ENCODE data around the gene GPSM1.

Gene GPSM1

DNA sequence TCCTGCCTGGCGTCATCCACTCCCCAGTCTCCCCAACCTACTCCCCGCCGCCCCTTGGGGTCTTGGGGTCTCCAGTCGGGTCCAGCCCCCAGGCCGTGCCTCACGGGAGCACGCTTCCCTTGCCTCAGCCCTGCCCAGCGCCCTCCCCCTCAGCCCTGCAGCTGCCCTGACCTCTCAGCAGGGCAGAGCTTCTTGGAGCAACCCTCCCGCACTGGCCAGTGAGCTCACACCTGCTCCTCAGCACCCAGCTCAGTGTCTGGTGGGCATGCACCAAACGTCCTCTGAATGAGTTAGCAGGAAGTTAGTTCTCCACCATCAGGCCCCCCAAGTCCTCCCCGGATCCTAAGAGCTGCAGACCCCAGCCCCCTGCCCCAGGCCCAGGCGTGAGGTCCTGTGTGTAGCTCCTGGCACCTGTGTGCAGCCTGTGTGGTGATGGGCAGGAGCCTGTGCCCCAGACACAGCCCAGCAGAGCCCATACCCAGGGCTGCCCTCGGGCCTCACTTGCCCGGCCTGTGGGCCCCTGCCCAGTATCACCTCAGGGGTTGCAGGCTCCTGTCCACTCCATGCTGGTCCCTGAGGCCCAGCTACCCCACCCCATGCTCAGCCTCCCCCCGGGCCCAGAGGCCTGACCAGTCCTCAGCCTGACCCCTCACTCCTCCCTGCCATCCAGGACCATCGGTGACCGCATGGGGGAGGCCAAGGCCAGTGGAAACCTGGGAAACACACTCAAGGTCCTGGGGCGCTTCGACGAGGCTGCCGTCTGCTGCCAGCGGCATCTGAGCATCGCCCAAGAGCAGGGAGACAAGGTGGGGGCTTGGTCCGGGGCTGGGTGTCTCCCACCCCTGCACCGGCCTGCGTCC lies 8.2 kb downstream of the GPSM1 start:
- no peak for DNase-seq

DNA sequence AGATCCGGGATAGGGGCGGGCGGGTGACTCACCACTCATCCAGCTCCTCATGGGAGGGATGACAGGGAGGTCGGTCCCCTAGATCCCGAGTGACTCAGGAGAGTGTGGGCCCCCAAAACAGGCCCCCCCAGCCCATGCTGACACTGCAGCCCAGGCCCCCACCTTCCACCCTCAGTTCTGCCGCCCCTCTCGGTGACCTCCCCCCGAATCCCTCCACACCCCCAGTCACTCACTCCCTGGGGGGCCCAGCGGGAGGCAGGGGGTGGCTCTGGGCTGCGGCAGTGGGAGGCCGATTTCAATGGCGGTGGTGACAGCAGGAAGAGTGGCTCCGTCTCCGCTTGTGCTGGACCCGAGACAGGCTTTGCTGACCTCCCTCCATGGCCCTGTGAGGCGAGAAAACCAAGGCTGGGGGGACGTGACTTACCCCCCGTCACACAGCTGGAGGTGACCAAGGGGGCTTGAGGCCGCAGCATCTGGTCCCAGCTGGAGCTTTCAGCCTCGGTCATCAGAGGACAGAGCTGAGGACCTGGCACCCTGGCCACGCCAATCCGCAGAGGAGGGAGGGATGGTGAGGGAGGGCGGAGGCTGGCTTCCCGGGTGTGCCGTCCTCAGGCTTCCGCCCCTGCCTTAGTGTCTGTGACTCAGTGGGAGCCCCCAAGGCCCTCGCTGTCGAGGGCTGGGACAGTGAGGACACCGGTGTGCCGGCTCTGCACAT lies 9.0 kb downstream of the GPSM1 start:
- DNase-seq: no peak

- DNase-seq: no peak
Observed at GRCh38 chr9:136336881-136337280, 9.5 kb downstream of the GPSM1 start.

DNA sequence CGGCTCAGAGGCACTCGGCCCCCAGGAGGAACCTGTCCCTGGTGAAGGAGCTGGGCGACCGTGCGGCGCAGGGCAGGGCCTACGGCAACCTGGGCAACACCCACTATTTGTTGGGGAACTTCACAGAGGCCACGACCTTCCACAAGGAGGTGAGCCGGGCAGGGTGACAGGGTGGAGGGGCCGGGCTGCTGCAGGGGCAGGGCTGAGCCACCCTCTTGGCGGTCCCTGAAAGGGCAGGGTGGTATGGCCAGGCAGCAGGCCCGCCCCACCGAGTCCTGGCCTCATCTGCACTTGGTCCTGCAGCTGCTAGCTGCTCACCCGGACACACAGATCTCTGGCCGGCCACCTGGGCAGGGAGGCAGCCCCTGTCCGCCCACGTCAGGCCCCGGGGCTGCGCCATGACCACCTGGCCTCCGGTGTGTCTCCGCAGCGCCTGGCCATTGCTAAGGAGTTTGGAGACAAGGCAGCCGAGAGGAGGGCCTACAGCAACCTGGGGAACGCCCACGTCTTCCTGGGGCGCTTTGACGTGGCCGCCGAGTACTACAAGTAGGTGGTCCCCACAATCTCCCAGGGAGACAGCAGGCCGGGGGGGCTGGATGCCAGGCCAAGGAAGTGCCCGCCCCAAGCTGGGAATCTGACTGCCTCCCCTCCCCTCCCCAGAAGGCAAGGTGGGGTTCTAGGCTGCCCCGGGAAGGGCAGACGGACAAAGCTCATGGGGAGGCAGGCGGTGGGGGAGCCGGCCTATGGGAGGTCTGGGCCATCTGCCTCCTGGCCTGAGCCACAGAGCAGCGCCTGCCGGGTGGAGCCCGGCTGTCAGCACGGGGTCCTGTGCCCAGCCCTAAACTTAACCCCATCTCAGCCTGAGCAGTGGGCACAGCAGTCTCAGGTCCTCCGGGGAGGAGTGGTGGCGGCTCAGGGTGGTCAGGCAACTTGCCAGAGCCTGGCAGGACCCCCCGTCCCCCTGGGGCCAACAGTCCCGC lies 10.4 kb downstream of the GPSM1 start:
- DNase-seq: no peak

DNA sequence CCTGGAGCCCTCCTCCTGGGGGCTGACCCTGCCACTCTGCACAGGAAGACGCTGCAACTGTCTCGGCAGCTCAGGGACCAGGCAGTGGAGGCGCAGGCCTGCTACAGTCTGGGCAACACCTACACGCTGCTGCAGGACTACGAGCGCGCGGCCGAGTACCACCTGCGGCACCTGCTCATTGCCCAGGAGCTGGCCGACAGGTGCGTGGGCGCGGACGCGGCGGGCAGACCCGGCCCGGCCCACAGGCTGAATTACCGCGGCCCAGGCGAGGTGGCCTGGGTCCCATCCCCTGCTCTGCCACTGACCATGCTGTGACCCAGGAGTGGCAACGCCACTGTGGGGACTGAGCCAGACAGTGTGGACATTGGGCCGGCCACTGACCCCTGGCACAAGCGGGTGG lies 11.2 kb downstream of the GPSM1 start:
- no peak for DNase-seq

DNA sequence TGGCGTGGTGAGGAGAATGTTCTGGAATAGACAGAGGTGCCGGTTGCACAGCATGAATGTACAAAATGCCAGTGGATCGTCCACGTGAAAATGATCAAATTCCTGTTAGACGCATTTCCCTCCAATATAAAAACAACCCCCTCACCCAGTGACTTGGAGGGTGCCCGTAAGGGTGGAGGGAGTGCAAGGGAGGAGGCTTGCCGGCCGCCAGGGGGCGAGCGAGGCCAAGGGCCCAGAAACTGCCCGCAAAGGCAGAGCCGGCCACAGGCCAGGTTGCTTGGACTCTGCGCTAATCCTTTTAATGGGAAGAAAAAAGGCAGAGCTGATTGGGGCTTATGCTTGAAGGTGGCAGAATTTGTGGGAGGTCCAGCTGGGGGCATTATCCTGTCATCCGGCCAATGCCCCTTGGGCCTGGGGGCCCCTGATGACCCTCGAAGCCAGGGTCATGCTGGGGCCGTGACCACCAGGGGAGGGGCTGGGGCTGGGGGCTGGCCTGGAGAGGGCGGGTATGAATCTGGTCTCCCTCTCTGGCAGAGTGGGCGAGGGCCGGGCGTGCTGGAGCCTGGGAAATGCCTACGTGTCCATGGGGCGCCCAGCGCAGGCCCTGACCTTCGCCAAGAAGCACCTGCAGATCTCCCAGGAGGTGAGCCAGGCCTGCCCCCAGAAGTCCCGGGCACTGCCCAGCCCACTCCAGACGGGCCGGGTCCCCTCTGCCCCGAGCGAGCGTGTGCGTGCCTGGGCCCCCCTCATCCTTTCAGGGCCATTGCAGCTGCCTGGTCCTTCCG lies 12.0 kb downstream of the GPSM1 start:
- peak; percentile 50 to 54 for DNase-seq

- no peak for DNase-seq
Observed at GRCh38 chr9:136339958-136340310, 12.6 kb downstream of the GPSM1 start.

- DNase-seq: no peak
Observed at GRCh38 chr9:136340356-136341041, 13.2 kb downstream of the GPSM1 start.

- DNase-seq: no peak
Observed at GRCh38 chr9:136341042-136341655, 13.8 kb downstream of the GPSM1 start.

- no peak for DNase-seq
Observed at GRCh38 chr9:136341769-136342168, 14.4 kb downstream of the GPSM1 start.

- DNase-seq: peak; percentile 87
Observed at GRCh38 chr9:136342181-136343120, 15.1 kb downstream of the GPSM1 start.

GRCh38 chr9:136343121-136343883 lies 16.0 kb downstream of the GPSM1 start:
- no peak for DNase-seq

DNA sequence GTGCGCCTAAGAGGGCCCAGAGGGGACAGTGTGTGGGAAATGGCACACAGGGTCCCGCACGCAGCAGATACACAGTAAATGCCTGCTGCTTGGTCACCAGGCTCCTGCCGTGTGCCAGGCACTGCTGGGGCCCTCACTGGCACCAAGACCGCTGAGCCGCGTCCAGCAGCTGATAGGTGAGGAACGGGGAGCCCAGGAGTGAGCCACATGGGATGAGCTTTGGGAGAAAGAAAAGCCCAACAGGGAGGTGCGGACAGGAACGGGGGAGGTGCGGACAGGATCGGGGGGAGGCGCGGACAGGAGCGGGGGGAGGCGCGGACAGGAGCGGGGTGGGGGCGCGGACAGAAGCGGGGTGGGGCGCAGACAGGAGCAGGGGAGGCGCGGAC lies 16.5 kb downstream of the GPSM1 start:
- DNase-seq: no peak

DNA sequence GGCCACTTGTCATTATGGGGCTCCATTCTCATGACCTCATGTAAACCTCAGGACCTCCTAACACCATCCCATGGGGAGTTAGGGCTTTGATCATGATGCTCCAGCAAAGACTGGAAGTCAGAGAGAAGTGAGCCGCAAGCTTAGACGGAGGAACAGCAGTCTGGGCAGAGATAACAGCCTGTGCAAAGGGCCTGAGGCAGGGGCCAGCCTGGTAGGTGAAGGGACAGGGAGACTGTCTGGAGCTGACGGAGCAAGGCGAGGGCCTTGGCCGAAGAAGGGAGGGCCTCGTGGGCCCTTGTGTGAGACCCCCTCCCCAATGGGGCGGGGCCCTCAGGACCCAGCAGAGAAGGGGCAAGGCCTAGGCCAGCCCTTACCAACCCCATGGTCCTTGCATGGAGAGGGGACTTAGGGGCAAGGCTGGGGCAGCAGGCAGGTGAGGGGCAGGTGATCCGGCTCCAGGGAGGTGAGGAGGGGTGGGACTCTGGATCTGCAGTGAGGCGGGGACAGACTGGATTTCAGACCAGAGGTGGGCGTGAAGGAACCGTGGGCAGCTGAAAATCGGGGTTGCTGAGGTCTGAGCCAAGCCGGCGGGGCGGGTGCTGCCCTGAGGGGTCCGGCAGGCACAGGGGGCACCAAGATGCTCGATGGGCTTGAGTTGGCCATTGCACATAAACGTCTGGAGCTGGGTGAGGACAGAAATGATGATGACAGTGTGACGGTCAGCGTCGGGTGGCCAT lies 17.4 kb downstream of the GPSM1 start:
- DNase-seq: no peak

DNA sequence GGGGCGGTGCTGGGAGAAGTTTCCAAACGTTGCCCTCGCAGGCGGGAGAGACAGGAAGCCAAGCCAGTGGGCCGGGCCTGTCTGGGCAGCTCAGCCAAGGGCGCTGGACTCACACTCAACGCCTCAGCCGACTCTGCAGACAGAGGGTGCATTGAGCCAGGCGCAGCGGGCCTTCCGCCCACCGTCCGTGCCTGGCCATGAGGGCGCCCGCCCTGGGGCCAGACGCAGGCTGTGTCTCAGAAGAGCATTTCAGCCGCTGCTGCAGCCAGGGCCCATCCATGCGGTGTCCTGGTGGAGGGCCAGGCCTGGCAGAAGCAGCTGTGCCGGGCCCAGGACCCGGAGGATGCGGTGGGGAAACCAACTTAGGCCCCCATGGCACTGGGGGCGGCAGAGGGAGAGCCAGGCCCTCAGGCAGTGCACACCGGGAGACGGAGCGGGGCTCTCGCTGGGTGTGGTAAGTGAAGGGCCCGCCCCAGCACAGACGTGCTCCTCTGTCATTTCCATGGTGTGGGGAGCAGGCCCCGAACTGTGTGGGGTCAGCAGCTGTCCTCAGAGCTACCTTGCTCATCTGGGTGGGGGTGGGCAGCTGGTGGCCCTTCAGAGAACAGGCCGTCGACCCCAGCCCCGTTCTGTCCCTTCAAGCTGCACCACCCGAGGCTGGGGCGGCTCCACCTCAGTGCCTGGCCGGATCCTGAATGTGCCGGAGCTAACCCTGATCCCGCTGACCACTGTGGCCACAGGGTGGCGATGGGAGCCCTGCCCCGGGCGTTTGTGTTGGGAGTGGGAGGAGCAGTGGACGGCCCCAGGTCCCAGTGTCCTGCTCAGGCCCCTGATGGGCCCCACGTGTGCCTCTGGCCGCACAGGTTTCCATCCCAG lies 18.2 kb downstream of the GPSM1 start:
- no peak for DNase-seq

- no peak for DNase-seq
Observed at GRCh38 chr9:136346157-136346481, 18.8 kb downstream of the GPSM1 start.

GRCh38 chr9:136346927-136347465 lies 19.7 kb downstream of the GPSM1 start:
- no peak for DNase-seq
